HG02571 (cell line): Measurements from ENCODE around the gene SUFU.

Experiments
- ATAC-seq: cut with Tn5 transposase; IDR thresholded peaks from one replicate; pipeline ENCODE4 v1.9.1; 2021; ENCODE audit warnings: mild to moderate bottlenecking, moderate library complexity; ENCODE audit not compliant: unreplicated experiment

SUFU gene

GRCh38 chr10:102546606-102547320 is 43.0 kb downstream of the SUFU start:
- ATAC-seq = no peak

GRCh38 chr10:102549549-102549948 is 45.8 kb downstream of the SUFU start:
- no peak for ATAC-seq

GRCh38 chr10:102550636-102551210 is 47.0 kb downstream of the SUFU start:
- ATAC-seq = no peak

- ATAC-seq = no peak
Observed at GRCh38 chr10:102552533-102552932, 48.8 kb downstream of the SUFU start.

GRCh38 chr10:102553771-102554170 is 50.0 kb downstream of the SUFU start:
- ATAC-seq = no peak

GRCh38 chr10:102554531-102554930 is 50.8 kb downstream of the SUFU start:
- no peak for ATAC-seq

- ATAC-seq = no peak
Observed at GRCh38 chr10:102555781-102556328, 52.1 kb downstream of the SUFU start.

- no peak for ATAC-seq
Observed at GRCh38 chr10:102557569-102557968, 53.8 kb downstream of the SUFU start.

GRCh38 chr10:102559764-102560163 is 56.0 kb downstream of the SUFU start:
- ATAC-seq = no peak

- ATAC-seq = no peak
Observed at GRCh38 chr10:102564209-102564834, 60.5 kb downstream of the SUFU start.

- ATAC-seq = no peak
Observed at GRCh38 chr10:102565793-102566192, 62.0 kb downstream of the SUFU start.

GRCh38 chr10:102578782-102579181 is 75.0 kb downstream of the SUFU start:
- no peak for ATAC-seq

GRCh38 chr10:102579328-102579727 is 75.6 kb downstream of the SUFU start:
- no peak for ATAC-seq

GRCh38 chr10:102580230-102580629 is 76.5 kb downstream of the SUFU start:
- ATAC-seq = no peak

GRCh38 chr10:102581401-102581800 is 77.6 kb downstream of the SUFU start:
- ATAC-seq = no peak

- no peak for ATAC-seq
Observed at GRCh38 chr10:102581981-102582580, 78.3 kb downstream of the SUFU start.

GRCh38 chr10:102583435-102584417 is 80.0 kb downstream of the SUFU start:
- no peak for ATAC-seq

GRCh38 chr10:102585026-102585425 is 81.3 kb downstream of the SUFU start:
- ATAC-seq = no peak

- ATAC-seq = no peak
Observed at GRCh38 chr10:102586858-102587257, 83.1 kb downstream of the SUFU start.

- no peak for ATAC-seq
Observed at GRCh38 chr10:102588875-102589274, 85.1 kb downstream of the SUFU start.
